ENCODE results near the gene MRPL19.

Gene MRPL19

GRCh38 chr2:75641587-75641986 lies 5.0 kb upstream of the MRPL19 start:
- WGBS (ENCODE audit: insufficient coverage): 100% methylated on average over 1 of the region's 1 CpG
- Histone ChIP-seq H3K4me1 (ENCODE audit: control extremely low read depth in 1 of 4, control insufficient read depth in 4 of 4, insufficient read depth in 4 of 4, low read length in 3 of 4) (peaks cover 0 to 4% (median 2%) of the 10 kb centered on the region in 4 experiments), H3K27me3 (replicated peaks in 2 of 5; ENCODE audit: control insufficient read depth in 4 of 5, insufficient read depth in 5 of 5, low read length in 4 of 5) (peaks cover 0 to 11% (median 2%) of the 10 kb centered on the region in 5 experiments), H3K9me3 (ENCODE audit: control extremely low read depth in 1 of 5, control insufficient read depth in 4 of 5, insufficient read depth in 2 of 5, low read depth in 1 of 5, low read length in 4 of 5) (no peaks in the 10 kb centered on the region), H3K4me3 (ENCODE audit: control insufficient read depth in 1 of 7, extremely low read depth in 1 of 7, insufficient read depth in 4 of 7, low read depth in 2 of 7, low read length in 6 of 7) (no peak overlapping the region), H3K36me3 (ENCODE audit: control insufficient read depth in 4 of 4, insufficient read depth in 4 of 4, low read length in 3 of 4) (no peaks in the 10 kb centered on the region), H3K27ac (ENCODE audit: insufficient read depth in 1 of 2, low read depth in 1 of 2, low read length in 2 of 2, poor library complexity in 1 of 2, severe bottlenecking in 2 of 2) (no peak overlapping the region)
- POLR2A ChIA-PET: interaction anchor here (0.6 kb wide), 1 partner anchor 147 kb away, joined by 4 read pairs; no protein-coding TSS in a partner anchor
- DNase-seq: no peak
- CTCF ChIA-PET: interaction anchor here (0.8 to 3.0 kb wide), 18 partner anchors 8 to 958 kb away, joined by 3 to 21 read pairs (median 4); no protein-coding TSS in a partner anchor

DNA sequence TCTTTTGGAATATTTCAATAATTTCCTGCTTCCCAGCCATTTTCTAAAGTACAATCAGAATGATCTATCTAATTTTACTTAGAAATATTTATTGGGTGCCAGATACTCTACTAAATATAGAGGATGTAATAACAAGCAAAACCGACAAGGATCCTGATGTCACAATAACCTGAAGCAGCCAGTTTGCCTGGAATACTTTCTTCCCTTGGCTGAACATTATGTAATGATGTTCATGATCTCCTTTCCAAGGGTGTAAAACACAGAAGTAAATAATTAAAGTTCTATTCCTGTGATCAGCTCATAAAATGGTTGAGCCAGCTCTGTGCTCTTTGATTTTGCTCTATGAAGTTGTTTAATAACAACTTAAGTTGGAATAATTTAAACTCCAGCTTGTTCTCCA lies 2.6 kb upstream of the MRPL19 start:
- no peak for DNase-seq
- no peak overlapping the region for H3K4me3 ChIP-seq (ENCODE audit: control insufficient read depth in 1 of 7, extremely low read depth in 1 of 7, insufficient read depth in 4 of 7, low read depth in 2 of 7, low read length in 6 of 7)
- WGBS (ENCODE audit: insufficient coverage): no CpG with 5 or more reads among the region's 1 CpG
- H3K9me3 ChIP-seq (ENCODE audit: control extremely low read depth in 1 of 5, control insufficient read depth in 4 of 5, insufficient read depth in 2 of 5, low read depth in 1 of 5, low read length in 4 of 5): no peaks in the 10 kb centered on the region
- H3K27ac ChIP-seq (ENCODE audit: insufficient read depth in 1 of 2, low read depth in 1 of 2, low read length in 2 of 2, poor library complexity in 1 of 2, severe bottlenecking in 2 of 2): no peak overlapping the region
- ChIA-PET POLR2A (no interaction called here), CTCF (interaction anchor here (3.4 to 3.5 kb wide), 2 partner anchors 9 to 33 kb away, joined by 14 to 21 read pairs; no protein-coding TSS in a partner anchor)
- no peaks in the 10 kb centered on the region for H3K27me3 ChIP-seq (replicated peaks in 2 of 5; ENCODE audit: control insufficient read depth in 4 of 5, insufficient read depth in 5 of 5, low read length in 4 of 5)
- peaks cover 0 to under 1% (median 0%) of the 10 kb centered on the region in 4 experiments for H3K36me3 ChIP-seq (ENCODE audit: control insufficient read depth in 4 of 4, insufficient read depth in 4 of 4, low read length in 3 of 4)
- peaks cover 0 to 14% (median 8%) of the 10 kb centered on the region in 4 experiments for H3K4me1 ChIP-seq (ENCODE audit: control extremely low read depth in 1 of 4, control insufficient read depth in 4 of 4, insufficient read depth in 4 of 4, low read length in 3 of 4)

- no peak overlapping the region for H3K4me3 ChIP-seq (ENCODE audit: control insufficient read depth in 1 of 7, extremely low read depth in 1 of 7, insufficient read depth in 4 of 7, low read depth in 2 of 7, low read length in 6 of 7)
- 96% methylated on average over 9 of the region's 10 CpGs for WGBS (ENCODE audit: insufficient coverage)
- no peak overlapping the region for H3K27ac ChIP-seq (ENCODE audit: insufficient read depth in 1 of 2, low read depth in 1 of 2, low read length in 2 of 2, poor library complexity in 1 of 2, severe bottlenecking in 2 of 2)
- H3K36me3 ChIP-seq (ENCODE audit: control insufficient read depth in 4 of 4, insufficient read depth in 4 of 4, low read length in 3 of 4): peaks cover 2 to 13% (median 3%) of the 10 kb centered on the region in 4 experiments
- peaks cover 0 to 14% (median 8%) of the 10 kb centered on the region in 4 experiments for H3K4me1 ChIP-seq (ENCODE audit: control extremely low read depth in 1 of 4, control insufficient read depth in 4 of 4, insufficient read depth in 4 of 4, low read length in 3 of 4)
- no peaks in the 10 kb centered on the region for H3K9me3 ChIP-seq (ENCODE audit: control extremely low read depth in 1 of 5, control insufficient read depth in 4 of 5, insufficient read depth in 2 of 5, low read depth in 1 of 5, low read length in 4 of 5)
- CTCF ChIA-PET: interaction anchor here (1.1 to 3.5 kb wide), 4 partner anchors 11 to 61 kb away, joined by 3 to 21 read pairs (median 9); no protein-coding TSS in a partner anchor
- H3K27me3 ChIP-seq (replicated peaks in 2 of 5; ENCODE audit: control insufficient read depth in 4 of 5, insufficient read depth in 5 of 5, low read length in 4 of 5): no peaks in the 10 kb centered on the region
- no peak for DNase-seq
- POLR2A ChIA-PET: no interaction called here
These were observed 940 bp upstream of the MRPL19 start for GRCh38 chr2:75645643-75646042.

DNA sequence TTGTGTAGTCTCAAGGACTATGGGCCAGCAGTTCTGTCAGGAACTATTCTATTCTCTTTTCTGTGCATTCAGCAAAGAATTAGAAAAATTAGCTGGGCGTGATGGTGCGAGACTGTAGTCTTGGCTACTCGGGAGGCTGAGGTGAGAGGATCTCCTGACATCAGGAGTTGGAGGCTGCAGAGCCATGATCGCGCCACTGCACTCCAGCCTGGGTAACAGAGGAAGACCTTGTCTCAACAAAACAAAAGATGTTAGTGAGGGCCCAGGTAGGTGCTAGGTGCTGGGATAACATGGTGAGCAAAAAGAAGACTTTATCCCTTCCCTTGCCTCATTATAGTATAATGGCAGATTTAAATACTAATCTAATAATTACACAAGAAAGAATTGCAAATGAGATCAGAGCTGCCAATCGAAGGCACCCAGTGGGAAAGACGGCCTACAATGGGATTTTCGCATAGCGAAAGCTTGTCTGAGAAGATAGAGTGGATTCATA lies 447 bp upstream of the MRPL19 start:
- peak overlapping the region in 1 of 2 experiments; percentile 88 for H3K27ac ChIP-seq (ENCODE audit: insufficient read depth in 1 of 2, low read depth in 1 of 2, low read length in 2 of 2, poor library complexity in 1 of 2, severe bottlenecking in 2 of 2)
- DNase-seq: no peak
- H3K36me3 ChIP-seq (ENCODE audit: control insufficient read depth in 4 of 4, insufficient read depth in 4 of 4, low read length in 3 of 4): peaks cover 7 to 18% (median 8%) of the 10 kb centered on the region in 4 experiments
- WGBS (ENCODE audit: insufficient coverage): 91% methylated on average over 6 of the region's 9 CpGs
- no peaks in the 10 kb centered on the region for H3K9me3 ChIP-seq (ENCODE audit: control extremely low read depth in 1 of 5, control insufficient read depth in 4 of 5, insufficient read depth in 2 of 5, low read depth in 1 of 5, low read length in 4 of 5)
- H3K4me1 ChIP-seq (ENCODE audit: control extremely low read depth in 1 of 4, control insufficient read depth in 4 of 4, insufficient read depth in 4 of 4, low read length in 3 of 4): peaks cover 0 to 14% (median 8%) of the 10 kb centered on the region in 4 experiments
- H3K27me3 ChIP-seq (replicated peaks in 2 of 5; ENCODE audit: control insufficient read depth in 4 of 5, insufficient read depth in 5 of 5, low read length in 4 of 5): no peaks in the 10 kb centered on the region
- CTCF ChIA-PET: interaction anchor here (1.1 to 3.5 kb wide), 6 partner anchors 11 to 60 kb away, joined by 3 to 21 read pairs (median 8); no protein-coding TSS in a partner anchor
- H3K4me3 ChIP-seq (ENCODE audit: control insufficient read depth in 1 of 7, extremely low read depth in 1 of 7, insufficient read depth in 4 of 7, low read depth in 2 of 7, low read length in 6 of 7): peak overlapping the region in 6 of 7 experiments; percentile 88 to 97 (median 92)
- POLR2A ChIA-PET: no interaction called here

GRCh38 chr2:75647771-75648170 lies 1.2 kb downstream of the MRPL19 start:
- POLR2A ChIA-PET: no interaction called here
- Histone ChIP-seq H3K9me3 (ENCODE audit: control extremely low read depth in 1 of 5, control insufficient read depth in 4 of 5, insufficient read depth in 2 of 5, low read depth in 1 of 5, low read length in 4 of 5) (no peaks in the 10 kb centered on the region), H3K4me3 (ENCODE audit: control insufficient read depth in 1 of 7, extremely low read depth in 1 of 7, insufficient read depth in 4 of 7, low read depth in 2 of 7, low read length in 6 of 7) (peak overlapping the region in 5 of 7 experiments; percentile 90 to 97 (median 93)), H3K36me3 (ENCODE audit: control insufficient read depth in 4 of 4, insufficient read depth in 4 of 4, low read length in 3 of 4) (peaks cover 11 to 33% (median 19%) of the 10 kb centered on the region in 4 experiments), H3K4me1 (ENCODE audit: control extremely low read depth in 1 of 4, control insufficient read depth in 4 of 4, insufficient read depth in 4 of 4, low read length in 3 of 4) (peaks cover 0 to 14% (median 8%) of the 10 kb centered on the region in 4 experiments), H3K27ac (ENCODE audit: insufficient read depth in 1 of 2, low read depth in 1 of 2, low read length in 2 of 2, poor library complexity in 1 of 2, severe bottlenecking in 2 of 2) (peak overlapping the region; percentile 62 to 88), H3K27me3 (replicated peaks in 2 of 5; ENCODE audit: control insufficient read depth in 4 of 5, insufficient read depth in 5 of 5, low read length in 4 of 5) (no peaks in the 10 kb centered on the region)
- peak in 2 of 3 donors; percentile 20 to 53 for DNase-seq
- 86% methylated on average over 1 of the region's 3 CpGs for WGBS (ENCODE audit: insufficient coverage)
- CTCF ChIA-PET: interaction anchor here (0.6 to 2.2 kb wide), 4 partner anchors 9 to 64 kb away, joined by 3 to 12 read pairs (median 6); no protein-coding TSS in a partner anchor

- WGBS (ENCODE audit: insufficient coverage): no CpG with 5 or more reads among the region's 2 CpGs
- Histone ChIP-seq H3K9me3 (ENCODE audit: control extremely low read depth in 1 of 5, control insufficient read depth in 4 of 5, insufficient read depth in 2 of 5, low read depth in 1 of 5, low read length in 4 of 5) (peaks cover 0 to 12% (median 3%) of the 10 kb centered on the region in 5 experiments), H3K27ac (ENCODE audit: insufficient read depth in 1 of 2, low read depth in 1 of 2, low read length in 2 of 2, poor library complexity in 1 of 2, severe bottlenecking in 2 of 2) (no peak overlapping the region), H3K4me3 (ENCODE audit: control insufficient read depth in 1 of 7, extremely low read depth in 1 of 7, insufficient read depth in 4 of 7, low read depth in 2 of 7, low read length in 6 of 7) (no peak overlapping the region), H3K4me1 (ENCODE audit: control extremely low read depth in 1 of 4, control insufficient read depth in 4 of 4, insufficient read depth in 4 of 4, low read length in 3 of 4) (no peaks in the 10 kb centered on the region), H3K27me3 (replicated peaks in 2 of 5; ENCODE audit: control insufficient read depth in 4 of 5, insufficient read depth in 5 of 5, low read length in 4 of 5) (no peaks in the 10 kb centered on the region), H3K36me3 (ENCODE audit: control insufficient read depth in 4 of 4, insufficient read depth in 4 of 4, low read length in 3 of 4) (peaks cover 24 to 86% (median 59%) of the 10 kb centered on the region in 4 experiments)
- CTCF ChIA-PET: interaction anchor here (1.0 to 1.3 kb wide), 2 partner anchors 14 to 16 kb away, joined by 3 read pairs; no protein-coding TSS in a partner anchor
- DNase-seq: no peak
- POLR2A ChIA-PET: no interaction called here
These were observed 7.4 kb downstream of the MRPL19 start for GRCh38 chr2:75654012-75654411.

DNA sequence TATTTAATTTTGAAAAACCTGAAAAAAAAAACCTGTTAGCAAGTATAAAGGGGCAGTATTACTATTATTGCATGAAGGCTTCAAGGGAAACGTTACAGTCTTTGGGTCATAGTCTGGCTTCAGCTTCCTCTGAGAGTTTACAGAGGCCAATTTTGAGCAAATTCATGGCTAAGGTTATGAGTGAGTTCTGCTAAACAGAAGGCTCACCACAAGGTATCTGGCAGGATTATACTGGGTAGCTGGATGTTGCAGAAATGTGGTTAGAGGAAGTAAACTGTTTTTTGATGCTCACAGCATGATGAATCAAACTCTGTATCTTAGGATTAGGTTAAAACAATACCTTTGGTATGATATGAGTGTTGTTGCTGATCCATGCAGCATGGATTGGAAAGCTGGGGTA lies 9.3 kb downstream of the MRPL19 start:
- Histone ChIP-seq H3K4me1 (ENCODE audit: control extremely low read depth in 1 of 4, control insufficient read depth in 4 of 4, insufficient read depth in 4 of 4, low read length in 3 of 4) (no peaks in the 10 kb centered on the region), H3K36me3 (ENCODE audit: control insufficient read depth in 4 of 4, insufficient read depth in 4 of 4, low read length in 3 of 4) (peaks cover 23 to 91% (median 62%) of the 10 kb centered on the region in 4 experiments), H3K4me3 (ENCODE audit: control insufficient read depth in 1 of 7, extremely low read depth in 1 of 7, insufficient read depth in 4 of 7, low read depth in 2 of 7, low read length in 6 of 7) (no peak overlapping the region), H3K27ac (ENCODE audit: insufficient read depth in 1 of 2, low read depth in 1 of 2, low read length in 2 of 2, poor library complexity in 1 of 2, severe bottlenecking in 2 of 2) (no peak overlapping the region), H3K27me3 (replicated peaks in 2 of 5; ENCODE audit: control insufficient read depth in 4 of 5, insufficient read depth in 5 of 5, low read length in 4 of 5) (no peaks in the 10 kb centered on the region), H3K9me3 (ENCODE audit: control extremely low read depth in 1 of 5, control insufficient read depth in 4 of 5, insufficient read depth in 2 of 5, low read depth in 1 of 5, low read length in 4 of 5) (peaks cover 0 to 19% (median 3%) of the 10 kb centered on the region in 5 experiments)
- POLR2A ChIA-PET: interaction anchor here (0.6 kb wide), 1 partner anchor 9 kb away, joined by 3 read pairs; no protein-coding TSS in a partner anchor
- CTCF ChIA-PET: interaction anchor here (1.4 kb wide), 1 partner anchor 18 kb away, joined by 4 read pairs; no protein-coding TSS in a partner anchor
- 71% methylated on average over 1 of the region's 1 CpG for WGBS (ENCODE audit: insufficient coverage)
- DNase-seq: peak in 2 of 3 donors; percentile 51 to 63
